HG03280 (cell line): ENCODE results near the gene NEAT1.
A peak's percentile ranks its signal among the peaks of the same experiment; 100 is the strongest.

Experiments used
- ATAC-seq: cut with Tn5 transposase; IDR thresholded peaks from one replicate; pipeline ENCODE4 v1.9.1; 2021; ENCODE audit warnings: mild to moderate bottlenecking, moderate library complexity; ENCODE audit not compliant: unreplicated experiment

The NEAT1 gene

GRCh38 chr11:65422633-65423515, at the start of gene NEAT1:
TSS of gene NEAT1 (plus strand) at chr11:65422798.
- no peak for ATAC-seq

- no peak for ATAC-seq
Measured at GRCh38 chr11:65373839-65374580, 48.6 kb upstream of the NEAT1 start.

- no peak for ATAC-seq
Measured at GRCh38 chr11:65375012-65375411, 47.6 kb upstream of the NEAT1 start.

GRCh38 chr11:65376138-65376713, 46.4 kb upstream of the NEAT1 start:
- no peak for ATAC-seq

GRCh38 chr11:65377036-65377435, 45.6 kb upstream of the NEAT1 start:
- ATAC-seq: no peak

- ATAC-seq: no peak
Measured at GRCh38 chr11:65377777-65378176, 44.8 kb upstream of the NEAT1 start.

GRCh38 chr11:65378208-65378927, 44.2 kb upstream of the NEAT1 start:
- no peak for ATAC-seq

- no peak for ATAC-seq
Measured at GRCh38 chr11:65378928-65379638, 43.5 kb upstream of the NEAT1 start.

- no peak for ATAC-seq
Measured at GRCh38 chr11:65379698-65380459, 42.7 kb upstream of the NEAT1 start.

- no peak for ATAC-seq
Measured at GRCh38 chr11:65380460-65381119, 42.0 kb upstream of the NEAT1 start.

- ATAC-seq: no peak
Measured at GRCh38 chr11:65381716-65382032, 40.9 kb upstream of the NEAT1 start.

GRCh38 chr11:65382033-65382803, 40.4 kb upstream of the NEAT1 start, which contains the start of gene SLC25A45:
TSS of gene SLC25A45 (minus strand) at chr11:65382646. CDS start at chr11:65381951, 695 bp downstream.
- peak; percentile 69 for ATAC-seq

- no peak for ATAC-seq
Measured at GRCh38 chr11:65382804-65383368, 39.7 kb upstream of the NEAT1 start.

- no peak for ATAC-seq
Measured at GRCh38 chr11:65383778-65384177, 38.8 kb upstream of the NEAT1 start.

GRCh38 chr11:65384301-65384889, 38.2 kb upstream of the NEAT1 start:
- no peak for ATAC-seq

GRCh38 chr11:65386307-65387140, 36.1 kb upstream of the NEAT1 start, which contains the start of gene FRMD8:
TSS of gene FRMD8 (plus strand) at chr11:65386637. CDS start at chr11:65387037, 400 bp downstream.
- peak; percentile 47 for ATAC-seq

GRCh38 chr11:65388731-65389130, 33.9 kb upstream of the NEAT1 start:
- ATAC-seq: no peak
